H1 (cell line): ENCODE measurements around the gene PDLIM3.

Experiments
- CBX5 ChIP-seq: fragments of 300-800, 300-1000 bp; sonication (generic); IDR thresholded peaks from 2 replicates; pipeline ENCODE4 v1.7.1; 2016; ENCODE audit warnings: antibody characterized with exemption, low read length, low read depth
- EP300 ChIP-seq, 2 experiments: IDR thresholded peaks; 1 replicate in 1 of 2; 2 replicates in 1 of 2; pipeline ENCODE4 v1.6.1; 2011 to 2012; ENCODE audit warnings: low read depth in 2 of 2, low read length in 2 of 2, mild to moderate bottlenecking in 2 of 2, borderline replicate concordance in 1 of 2, inconsistent platforms in 1 of 2, moderate library complexity in 1 of 2
- KDM4A ChIP-seq: IDR thresholded peaks from one replicate; pipeline ENCODE4 v1.7.1; 2012; ENCODE audit warnings: low read depth, mild to moderate bottlenecking, moderate library complexity, low read length, inconsistent platforms; ENCODE audit not compliant: severe bottlenecking
- NRF1 ChIP-seq: IDR thresholded peaks from 2 replicates; pipeline ENCODE4 v1.6.1; 2011; ENCODE audit warnings: mild to moderate bottlenecking, low read depth, low read length, improper control_type of control experiment
- POU5F1 ChIP-seq: IDR thresholded peaks from 2 replicates; pipeline ENCODE4 v1.6.1; 2011; ENCODE audit warnings: low read depth, mild to moderate bottlenecking, low read length, moderate library complexity
- RAD21 ChIP-seq, 2 experiments: IDR thresholded peaks in 1 of 2; conservative IDR thresholded peaks in 1 of 2; 2 replicates each; pipeline ENCODE4 v1.6.1; 2011; ENCODE audit warnings: low read depth in 2 of 2, low read length in 2 of 2, improper control_type of control experiment in 1 of 2, inconsistent platforms in 1 of 2, mild to moderate bottlenecking in 1 of 2, moderate library complexity in 1 of 2
- SAP30 ChIP-seq: fragments of 300-600 bp; sonication (generic); IDR thresholded peaks from 2 replicates; pipeline ENCODE4 v1.7.1; 2012; ENCODE audit warnings: low read length, moderate library complexity, mild to moderate bottlenecking, inconsistent platforms; ENCODE audit not compliant: insufficient read depth, insufficient replicate concordance
- SIN3A ChIP-seq, 2 experiments: IDR thresholded peaks in 1 of 2; conservative IDR thresholded peaks in 1 of 2; 2 replicates each; pipeline ENCODE4 v1.6.1; 2011 to 2012; ENCODE audit warnings: low read length in 2 of 2, improper control_type of control experiment in 1 of 2, low read depth in 1 of 2, mild to moderate bottlenecking in 1 of 2
- SIRT6 ChIP-seq: IDR thresholded peaks from one replicate; pipeline ENCODE4 v1.7.1; 2012; ENCODE audit warnings: low read length, inconsistent platforms
- YY1 ChIP-seq: IDR thresholded peaks from 2 replicates; pipeline ENCODE4 v1.6.1; 2011; ENCODE audit warnings: low read depth, mild to moderate bottlenecking, low read length
- ZNF274 ChIP-seq: IDR thresholded peaks from 2 replicates; pipeline ENCODE4 v1.7.0; 2012; ENCODE audit warnings: low read length, borderline replicate concordance; ENCODE audit errors: extremely low read depth
- TF ChIP-seq, protein P1 (sequence below): IDR thresholded peaks from 2 replicates; pipeline ENCODE4 v1.6.1; 2012; ENCODE audit warnings: low read length, inconsistent platforms
- TF ChIP-seq, protein P2 (sequence below), 3 experiments: IDR thresholded peaks; 1 replicate in 2 of 3; 2 replicates in 1 of 3; pipeline versions ENCODE4 v1.5.1 to v1.6.1; 2011; ENCODE audit warnings: low read length in 3 of 3, mild to moderate bottlenecking in 3 of 3, inconsistent platforms in 2 of 3, low read depth in 1 of 3, moderate library complexity in 1 of 3; ENCODE audit not compliant: insufficient read depth in 1 of 3; ENCODE audit errors: control extremely low read depth in 1 of 3

DNA sequence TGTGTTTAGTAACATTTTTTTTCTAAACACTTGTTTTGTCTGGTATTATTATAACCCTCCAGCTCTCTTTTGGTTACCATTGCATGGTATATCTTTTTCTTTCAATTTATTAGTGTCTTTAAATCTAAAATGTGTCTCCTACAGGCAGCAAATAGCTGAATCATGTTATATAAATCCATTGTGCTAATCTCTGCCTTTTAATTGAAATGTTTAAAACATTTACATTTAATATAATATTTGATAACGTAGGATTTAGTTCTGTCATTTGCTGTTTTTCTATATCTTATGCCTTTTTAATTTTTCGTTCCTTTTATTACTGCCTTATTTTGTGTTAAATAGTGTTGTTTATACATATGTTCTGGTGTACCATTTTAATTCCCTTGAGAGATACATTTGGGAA is 46.7 kb downstream of the PDLIM3 start:
- TF ChIP-seq EP300 (IDR thresholded peaks at IDR 0.05; ENCODE audit: borderline replicate concordance in 1 of 2, low read depth in 2 of 2, low read length in 2 of 2) (no peak), SIN3A (conservative IDR thresholded peaks at IDR 0.05 in 1 of 2, IDR thresholded peaks at IDR 0.05 in 1 of 2; ENCODE audit: low read depth in 1 of 2, low read length in 2 of 2) (no peak), SIRT6 (no peak), KDM4A (no peak), RAD21 (IDR thresholded peaks at IDR 0.05 in 1 of 2, conservative IDR thresholded peaks at IDR 0.05 in 1 of 2; ENCODE audit: low read depth in 2 of 2, low read length in 2 of 2) (no peak), CBX5 (no peak), SAP30 (no peak), NRF1 (no peak), ZNF274 (no peak), YY1 (no peak), POU5F1 (no peak)
- TF ChIP-seq, protein P1, sequence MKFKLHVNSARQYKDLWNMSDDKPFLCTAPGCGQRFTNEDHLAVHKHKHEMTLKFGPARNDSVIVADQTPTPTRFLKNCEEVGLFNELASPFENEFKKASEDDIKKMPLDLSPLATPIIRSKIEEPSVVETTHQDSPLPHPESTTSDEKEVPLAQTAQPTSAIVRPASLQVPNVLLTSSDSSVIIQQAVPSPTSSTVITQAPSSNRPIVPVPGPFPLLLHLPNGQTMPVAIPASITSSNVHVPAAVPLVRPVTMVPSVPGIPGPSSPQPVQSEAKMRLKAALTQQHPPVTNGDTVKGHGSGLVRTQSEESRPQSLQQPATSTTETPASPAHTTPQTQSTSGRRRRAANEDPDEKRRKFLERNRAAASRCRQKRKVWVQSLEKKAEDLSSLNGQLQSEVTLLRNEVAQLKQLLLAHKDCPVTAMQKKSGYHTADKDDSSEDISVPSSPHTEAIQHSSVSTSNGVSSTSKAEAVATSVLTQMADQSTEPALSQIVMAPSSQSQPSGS = no peak
- TF ChIP-seq, protein P2, sequence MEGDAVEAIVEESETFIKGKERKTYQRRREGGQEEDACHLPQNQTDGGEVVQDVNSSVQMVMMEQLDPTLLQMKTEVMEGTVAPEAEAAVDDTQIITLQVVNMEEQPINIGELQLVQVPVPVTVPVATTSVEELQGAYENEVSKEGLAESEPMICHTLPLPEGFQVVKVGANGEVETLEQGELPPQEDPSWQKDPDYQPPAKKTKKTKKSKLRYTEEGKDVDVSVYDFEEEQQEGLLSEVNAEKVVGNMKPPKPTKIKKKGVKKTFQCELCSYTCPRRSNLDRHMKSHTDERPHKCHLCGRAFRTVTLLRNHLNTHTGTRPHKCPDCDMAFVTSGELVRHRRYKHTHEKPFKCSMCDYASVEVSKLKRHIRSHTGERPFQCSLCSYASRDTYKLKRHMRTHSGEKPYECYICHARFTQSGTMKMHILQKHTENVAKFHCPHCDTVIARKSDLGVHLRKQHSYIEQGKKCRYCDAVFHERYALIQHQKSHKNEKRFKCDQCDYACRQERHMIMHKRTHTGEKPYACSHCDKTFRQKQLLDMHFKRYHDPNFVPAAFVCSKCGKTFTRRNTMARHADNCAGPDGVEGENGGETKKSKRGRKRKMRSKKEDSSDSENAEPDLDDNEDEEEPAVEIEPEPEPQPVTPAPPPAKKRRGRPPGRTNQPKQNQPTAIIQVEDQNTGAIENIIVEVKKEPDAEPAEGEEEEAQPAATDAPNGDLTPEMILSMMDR (IDR thresholded peaks at IDR 0.05; ENCODE audit: control extremely low read depth in 1 of 3, insufficient read depth in 1 of 3, low read depth in 1 of 3, low read length in 3 of 3) = no peak
